ENCODE results near the gene THOC6. TPM values are rescaled to one million over a fixed set of nuclear protein-coding genes. Genes with fewer than 3 reads are reported as not detected.
A peak's percentile ranks its signal among the peaks of the same experiment; 100 is the strongest.

THOC6 gene
- total RNA-seq, 1 experiment from 2014 or later, result 25.5 TPM

GRCh38 chr16:3015865-3016521, 7.8 kb upstream of the THOC6 start:
- no peak for DNase-seq (ENCODE audit: low read depth)

GRCh38 chr16:3017344-3017743, 6.5 kb upstream of the THOC6 start:
- DNase-seq (ENCODE audit: low read depth), result no peak

- no peak for DNase-seq (ENCODE audit: low read depth)
These were observed 5.9 kb upstream of the THOC6 start, which contains the start of gene CLDN6 for GRCh38 chr16:3017794-3018506. Gene CLDN6 (minus strand): TSS chr16:3018183. CDS start chr16:3016021, 2,162 bp downstream.

GRCh38 chr16:3019594-3020246, 4.1 kb upstream of the THOC6 start:
- no peak for DNase-seq (ENCODE audit: low read depth)

- peak; percentile 90 for DNase-seq (ENCODE audit: low read depth)
These were observed 3.6 kb upstream of the THOC6 start, which contains the start of gene TNFRSF12A for GRCh38 chr16:3020247-3020603. Gene TNFRSF12A (plus strand): TSS chr16:3020368. CDS start chr16:3020398, 30 bp downstream.

- peak; percentile 96 for DNase-seq (ENCODE audit: low read depth)
These were observed 3.0 kb upstream of the THOC6 start for GRCh38 chr16:3020604-3021448.

GRCh38 chr16:3021449-3022207, 2.2 kb upstream of the THOC6 start:
- DNase-seq (ENCODE audit: low read depth), result peak; percentile 98

- DNase-seq (ENCODE audit: low read depth), result peak; percentile 95
These were observed 1.6 kb upstream of the THOC6 start for GRCh38 chr16:3022208-3022683.

GRCh38 chr16:3022684-3023414, 986 bp upstream of the THOC6 start:
- no peak for DNase-seq (ENCODE audit: low read depth)

GRCh38 chr16:3023415-3023668, 493 bp upstream of the THOC6 start:
- DNase-seq (ENCODE audit: low read depth), result peak; percentile 95

GRCh38 chr16:3025032-3026002, 1.5 kb downstream of the THOC6 start:
- no peak for DNase-seq (ENCODE audit: low read depth)

GRCh38 chr16:3026003-3026378, 2.2 kb downstream of the THOC6 start:
- DNase-seq (ENCODE audit: low read depth), result no peak

- no peak for DNase-seq (ENCODE audit: low read depth)
These were observed 3.0 kb downstream of the THOC6 start for GRCh38 chr16:3026609-3027488.

GRCh38 chr16:3027489-3027795, 3.6 kb downstream of the THOC6 start:
- DNase-seq (ENCODE audit: low read depth), result no peak

GRCh38 chr16:3027983-3028715, 4.3 kb downstream of the THOC6 start:
- peak; percentile 83 for DNase-seq (ENCODE audit: low read depth)

- no peak for DNase-seq (ENCODE audit: low read depth)
These were observed 5.0 kb downstream of the THOC6 start for GRCh38 chr16:3028716-3029319.

- DNase-seq (ENCODE audit: low read depth), result no peak
These were observed 5.8 kb downstream of the THOC6 start for GRCh38 chr16:3029491-3030221.
